ENCODE results near the gene NTMT1.
A peak's percentile ranks its signal among the peaks of the same experiment; 100 is the strongest.

- TF ChIP-seq POLR2A (IDR thresholded peaks at IDR 0.05) (peak; percentile 82 to 98 (median 96)), POLR2AphosphoS5 (IDR thresholded peaks at IDR 0.05) (peak; percentile 98), CTCF (IDR thresholded peaks at IDR 0.05) (peak in 3 of 6 experiments; percentile 16 to 33 (median 16)), EP300 (IDR thresholded peaks at IDR 0.05) (peak in 1 of 4 donors; percentile 78)
Measured at GRCh38 chr9:129626079-129626624, at the start of gene NTMT1.
